Aorta (tissue), 5 donors: ENCODE results near the gene VPS13D. TPM values are rescaled to one million over a fixed set of nuclear protein-coding genes. Genes with fewer than 3 reads are reported as not detected.
A peak's percentile ranks its signal among the peaks of the same experiment; 100 is the strongest.

ENCODE experiments used
- ATAC-seq: fragments of 200-7000 bp; cut with Tn5 transposase; one replicate; pipeline ENCODE4 v1.9.1; 2022; ENCODE audit warnings: moderate library complexity; ENCODE audit not compliant: low FRiP score
- DNase-seq, 2 donors: peaks; one replicate each; pipeline ENCODE4 v3.0.0-alpha.2; 2020
- H3K27ac ChIP-seq, 2 donors: one replicate each; pipeline ENCODE4 v1.5.1; 2013; ENCODE audit warnings: low read length in 2 of 2, mild to moderate bottlenecking in 2 of 2, moderate library complexity in 2 of 2, control low read depth in 1 of 2, inconsistent platforms in 1 of 2, low read depth in 1 of 2
- H3K27me3 ChIP-seq, 2 donors: one replicate each; pipeline ENCODE4 v1.6.1; 2013; ENCODE audit warnings: control low read depth in 1 of 2, low read length in 1 of 2, mild to moderate bottlenecking in 1 of 2, moderate library complexity in 1 of 2; ENCODE audit not compliant: insufficient read depth in 2 of 2, control insufficient read depth in 1 of 2
- H3K36me3 ChIP-seq, 2 donors: one replicate each; pipeline ENCODE4 v1.6.1; 2013; ENCODE audit warnings: control low read depth in 1 of 2, low read length in 1 of 2, mild to moderate bottlenecking in 1 of 2; ENCODE audit not compliant: insufficient read depth in 2 of 2, control insufficient read depth in 1 of 2
- H3K4me1 ChIP-seq, 2 donors: one replicate each; pipeline ENCODE4 v1.6.1; 2013; ENCODE audit warnings: low read length in 2 of 2, control low read depth in 1 of 2, mild to moderate bottlenecking in 1 of 2, moderate library complexity in 1 of 2; ENCODE audit not compliant: insufficient read depth in 2 of 2, control insufficient read depth in 1 of 2
- H3K4me3 ChIP-seq, 2 donors: one replicate each; pipeline ENCODE4 v1.5.1; 2013; ENCODE audit warnings: low read length in 2 of 2, control low read depth in 1 of 2, mild to moderate bottlenecking in 1 of 2
- H3K9me3 ChIP-seq: one replicate; pipeline ENCODE4 v1.6.1; 2013; ENCODE audit warnings: mild to moderate bottlenecking, low read length; ENCODE audit not compliant: control insufficient read depth
- WGBS, 2 donors: extraction: QIAGEN DNeasy Blood & Tissue Kit; methylation state at CpG; one replicate each; pipeline ENCODE4 v1.1.7; 2013; 5-methylcytosine and 5-hydroxymethylcytosine counted together
- intact Hi-C, 2 donors: fragments of 100-400 bp; cut with DNase I; formaldehyde crosslinking; loops; one replicate each; pipeline versions ENCODE4 v1.14.2 to v1.15.0; 2022
- polyA plus RNA-seq, 2 donors: library from polyadenylated mRNA; stranded (reverse); fragments of 200-250 nt; gene quantifications; one replicate each; pipeline ENCODE4 v1.2.3, GENCODE V29; 2013
- total RNA-seq, 2 donors: library from RNA; stranded (reverse); fragmentation: NEBNext Ultra II Directional; extraction: Animal tissue kit (Norgen Biotek cat#: 25700); gene quantifications; one replicate each; pipeline ENCODE4 v1.2.1, GENCODE V29; 2021
- donor health status: healthy with polysubstance abuse.
- donor health status: Bipolar disorder and iron deficiency.
- donor health status: DM: no; HTN: no; CAD: no.
- donor health status: DM: no; HTN: no; CAD: no.
- donor health status: DM: yes; HTN: yes; CAD: no.

The VPS13D gene
- total and polyA plus RNA-seq, 4 donors = 15.8 to 134 (median 58.9) TPM

DNA sequence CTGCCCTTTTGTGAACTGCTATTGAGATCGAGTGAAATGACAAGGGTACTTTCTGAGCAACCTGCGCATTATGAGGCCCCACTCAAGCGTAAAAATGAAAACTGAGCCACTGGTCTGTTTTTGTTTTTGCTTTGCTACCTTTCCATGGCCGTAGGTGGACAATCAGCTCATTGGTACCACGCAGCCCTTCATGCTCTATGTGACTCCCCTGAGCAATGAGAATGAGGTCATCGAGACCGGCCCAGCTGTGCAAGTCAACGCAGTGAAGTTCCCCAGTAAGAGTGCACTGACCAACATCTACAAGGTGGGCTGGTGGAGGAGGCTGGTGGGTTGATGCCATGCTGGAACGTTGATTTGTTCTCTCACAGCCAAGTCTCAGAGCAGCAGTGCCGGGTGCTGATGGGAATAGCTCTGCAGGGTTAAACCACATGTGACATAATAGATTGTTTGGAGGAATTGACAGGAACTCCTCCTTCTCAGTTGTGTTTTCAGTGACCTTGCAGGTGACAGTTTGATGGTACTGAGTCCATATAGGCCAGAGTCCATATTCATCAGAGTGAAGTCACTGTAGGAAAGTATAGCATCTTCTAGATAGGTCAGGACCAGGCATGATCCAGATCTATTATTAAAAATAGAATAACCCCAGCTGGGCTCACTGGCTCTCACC, 170.3 kb downstream of the VPS13D start:
- Histone ChIP-seq H3K4me3 (no peak overlapping the region), H3K27ac (no peak overlapping the region), H3K36me3 (peaks cover 3 to 4% of the 10 kb centered on the region in 2 donors), H3K27me3 (no peaks in the 10 kb centered on the region), H3K4me1 (peaks cover 1 to 3% of the 10 kb centered on the region in 2 donors), H3K9me3 (no peaks in the 10 kb centered on the region)
- DNase-seq (no peak), ATAC-seq (no peak)
- WGBS, 2 donors = 91 to 95% methylated on average over 10 of the region's 10 CpGs
- intact Hi-C loops = loop anchor here in 1 of 2 donors (10.0 kb wide), 1 partner anchor 85 kb away; no protein-coding TSS in a partner anchor

DNA sequence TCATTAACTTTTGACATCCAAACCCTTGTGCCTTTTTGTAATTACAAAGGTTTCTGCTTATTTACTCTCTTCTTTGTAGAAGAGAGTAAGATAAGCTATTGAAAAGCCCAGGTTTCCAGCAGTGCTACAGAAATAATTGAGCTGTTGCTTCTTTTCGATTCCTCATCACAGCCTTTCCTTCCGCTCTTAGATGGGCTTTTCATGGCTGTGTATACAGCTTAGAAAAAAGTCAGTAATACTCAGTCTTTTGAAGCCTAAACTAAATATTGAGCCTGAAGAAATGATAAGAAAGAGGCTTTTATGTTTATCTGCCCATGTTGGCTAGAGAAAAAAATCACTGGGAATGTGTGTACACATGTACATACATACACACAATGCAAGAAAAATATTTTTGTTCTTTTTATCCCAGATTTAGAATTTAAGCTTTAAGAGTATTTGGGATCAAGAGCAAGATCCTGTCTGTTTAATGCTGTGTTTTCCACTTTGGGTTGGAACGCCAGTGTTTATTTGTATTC, 172.4 kb downstream of the VPS13D start:
- H3K27me3 ChIP-seq = no peaks in the 10 kb centered on the region
- DNase-seq (no peak), ATAC-seq (no peak)
- H3K9me3 ChIP-seq = no peaks in the 10 kb centered on the region
- peaks cover 1 to 7% of the 10 kb centered on the region in 2 donors for H3K4me1 ChIP-seq
- peaks cover 3 to 4% of the 10 kb centered on the region in 2 donors for H3K36me3 ChIP-seq
- no peak overlapping the region for H3K4me3 ChIP-seq
- H3K27ac ChIP-seq = no peak overlapping the region
- 48 to 68% methylated on average over 3 of the region's 3 CpGs for WGBS, 2 donors
- intact Hi-C loops = loop anchor here in 1 of 2 donors (10.0 kb wide), 1 partner anchor 87 kb away; no protein-coding TSS in a partner anchor

DNA sequence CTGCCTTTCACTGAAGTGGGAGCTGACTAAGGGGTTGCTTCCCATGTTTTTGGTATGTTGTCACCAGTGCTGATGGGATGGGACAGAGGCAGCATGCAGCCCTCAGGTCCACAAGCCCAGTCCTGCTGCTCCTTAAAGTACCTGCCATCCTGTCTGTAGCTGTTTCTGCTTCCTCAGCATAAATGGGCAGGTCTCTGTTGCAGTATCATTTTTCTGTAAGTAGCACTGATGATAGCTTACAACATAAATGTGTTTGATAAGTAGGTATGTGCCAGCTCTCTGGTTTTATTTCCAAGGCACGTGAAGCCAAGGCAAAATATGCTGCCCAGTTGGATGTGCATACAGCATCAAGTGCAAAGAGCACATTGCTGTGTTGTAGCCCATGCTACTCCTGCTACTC, 173.0 kb downstream of the VPS13D start:
- ATAC-seq = no peak
- intact Hi-C loops = loop anchor here in 1 of 2 donors (10.0 kb wide), 1 partner anchor 88 kb away; no protein-coding TSS in a partner anchor
- no peak overlapping the region for H3K4me3 ChIP-seq
- peaks cover 3 to 4% of the 10 kb centered on the region in 2 donors for H3K36me3 ChIP-seq
- H3K9me3 ChIP-seq = no peaks in the 10 kb centered on the region
- no peaks in the 10 kb centered on the region for H3K27me3 ChIP-seq
- DNase-seq = no peak
- no peak overlapping the region for H3K27ac ChIP-seq
- peaks cover 2 to 7% of the 10 kb centered on the region in 2 donors for H3K4me1 ChIP-seq
- WGBS, 2 donors = 27 to 35% methylated on average over 1 of the region's 1 CpG

DNA sequence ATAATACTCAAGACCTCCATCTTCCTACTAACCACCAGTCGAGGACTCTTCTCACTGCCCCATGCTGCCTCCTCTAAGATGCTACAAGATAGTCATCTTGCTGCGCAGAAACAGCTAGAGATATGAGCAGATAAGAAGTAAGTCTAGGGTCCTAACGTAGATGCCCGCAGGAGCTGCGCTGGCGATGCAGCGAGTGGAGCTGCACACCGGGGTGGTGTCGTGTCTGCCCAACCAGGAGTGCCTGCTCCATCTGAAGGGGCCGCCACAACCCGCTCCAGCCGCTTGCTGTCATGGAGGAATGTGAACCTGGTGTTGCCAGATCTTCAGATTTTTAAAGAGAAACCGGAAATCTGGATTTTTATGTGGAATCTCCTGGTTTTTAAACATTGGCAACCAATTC, 175.1 kb downstream of the VPS13D start:
- no peak overlapping the region for H3K27ac ChIP-seq
- intact Hi-C loops = loop anchor here (5.0 to 10.0 kb wide), 3 partner anchors 57 to 212 kb away; partner anchors contain the start of gene DHRS3 (in 1 of the 2)
- 91 to 94% methylated on average over 13 of the region's 13 CpGs for WGBS, 2 donors
- H3K4me3 ChIP-seq = no peak overlapping the region
- no peaks in the 10 kb centered on the region for H3K9me3 ChIP-seq
- ATAC-seq (no peak), DNase-seq (no peak)
- no peaks in the 10 kb centered on the region for H3K27me3 ChIP-seq
- H3K36me3 ChIP-seq = peaks cover 3 to 4% of the 10 kb centered on the region in 2 donors
- H3K4me1 ChIP-seq = peaks cover 4 to 10% of the 10 kb centered on the region in 2 donors

DNA sequence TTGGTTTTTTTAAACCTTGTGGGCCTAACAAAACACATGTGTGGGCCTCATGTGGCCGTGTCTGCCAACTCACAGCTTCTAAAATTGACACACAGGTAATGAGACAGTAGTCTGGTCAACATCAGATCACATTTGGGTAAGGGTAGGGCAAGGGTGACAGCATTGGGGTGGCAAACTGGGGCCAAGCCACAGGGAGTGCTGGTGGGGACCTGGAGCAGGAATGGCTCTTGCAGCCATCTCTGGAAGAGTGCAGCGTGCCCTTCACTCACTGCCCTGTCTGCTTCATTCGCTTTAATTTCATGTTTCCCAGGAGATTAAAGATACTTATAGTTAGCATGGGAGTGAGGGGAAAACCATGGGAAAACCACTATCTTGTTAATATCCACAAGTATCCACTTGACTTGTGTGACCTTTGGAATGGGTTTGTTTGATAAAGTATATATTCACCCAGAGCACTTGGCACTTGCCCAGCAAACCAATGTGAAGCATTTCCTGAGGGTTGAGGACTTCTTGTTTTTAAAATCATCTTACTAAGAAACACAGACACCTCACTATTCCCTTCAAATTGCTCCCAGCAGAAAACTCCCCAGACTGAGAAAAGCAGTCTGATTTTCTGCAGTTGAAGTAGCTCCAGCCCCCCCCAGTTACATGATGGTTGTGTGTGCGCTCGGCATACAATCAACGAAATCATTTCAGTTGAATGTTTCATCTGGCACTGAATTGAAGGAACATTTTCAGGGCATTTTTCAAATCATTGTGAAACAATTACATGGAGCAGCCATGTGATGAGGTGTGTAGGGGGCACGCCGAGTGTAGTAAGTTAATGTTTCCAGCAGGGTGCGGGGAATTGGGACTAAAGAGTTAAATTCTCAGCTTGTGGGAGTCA, 175.7 kb downstream of the VPS13D start:
- ATAC-seq = peak; percentile 71

DNA sequence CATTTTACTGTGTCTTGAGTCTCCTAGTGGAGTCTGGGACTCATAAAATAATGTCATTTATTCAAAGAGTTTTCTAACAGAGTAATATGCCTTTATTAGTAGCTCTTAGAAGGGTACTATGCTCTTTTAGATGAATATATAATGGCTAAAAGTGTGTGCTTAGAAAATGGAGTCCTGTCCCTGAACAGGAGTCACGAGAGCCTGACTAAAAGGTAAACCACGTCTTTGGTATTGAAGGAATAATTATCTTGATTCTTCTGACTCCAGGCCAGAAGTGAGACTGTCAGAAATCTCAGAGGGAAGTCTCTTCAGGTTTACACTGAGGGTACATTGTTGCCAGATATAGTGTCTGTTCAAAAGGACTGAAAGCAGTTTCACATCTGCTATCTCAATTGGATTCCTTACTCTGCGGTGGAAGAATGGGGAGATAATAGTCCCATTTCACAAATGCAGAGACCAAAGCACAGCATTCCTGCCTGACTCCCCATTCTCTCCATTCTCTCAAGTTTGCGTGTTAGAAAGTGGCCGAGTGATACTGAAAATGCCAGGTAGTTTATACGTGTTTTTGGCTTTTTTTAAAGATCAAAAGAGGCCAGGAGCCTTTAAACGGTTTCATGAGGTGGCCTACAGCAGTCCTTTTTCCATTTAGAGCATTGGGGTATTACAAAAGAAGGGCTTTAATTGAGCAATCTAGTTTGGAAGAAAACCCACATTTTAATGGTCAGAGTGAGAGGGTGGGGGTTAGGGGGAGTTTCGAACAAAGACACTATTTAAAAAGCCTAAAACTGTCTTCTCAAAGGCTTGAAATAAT, 176.6 kb downstream of the VPS13D start:
- Histone ChIP-seq H3K4me1 (peaks cover 4 to 10% of the 10 kb centered on the region in 2 donors), H3K9me3 (no peaks in the 10 kb centered on the region), H3K27me3 (no peaks in the 10 kb centered on the region), H3K4me3 (no peak overlapping the region), H3K27ac (peak overlapping the region; percentile 57 to 78), H3K36me3 (peaks cover 3 to 4% of the 10 kb centered on the region in 2 donors)
- intact Hi-C loops = loop anchor here (2.0 to 10.0 kb wide), 4 partner anchors 56 to 212 kb away; partner anchors contain the start of gene DHRS3 (in 2 of the 2)
- DNase-seq (no peak), ATAC-seq (peak; percentile 75)
- WGBS, 2 donors = 33 to 44% methylated on average over 8 of the region's 8 CpGs

More for the DNA sequence above, 175.7 kb downstream of the VPS13D start:
- WGBS, 2 donors = 22 to 26% methylated on average over 9 of the region's 9 CpGs
- no peaks in the 10 kb centered on the region for H3K9me3 ChIP-seq
- peaks cover 3 to 4% of the 10 kb centered on the region in 2 donors for H3K36me3 ChIP-seq
- peaks cover 4 to 10% of the 10 kb centered on the region in 2 donors for H3K4me1 ChIP-seq
- no peaks in the 10 kb centered on the region for H3K27me3 ChIP-seq
- DNase-seq = peak in 1 of 2 donors; percentile 60
- intact Hi-C loops = loop anchor here (2.0 to 10.0 kb wide), 4 partner anchors 57 to 213 kb away; partner anchors contain the start of gene DHRS3 (in 2 of the 2)
- H3K27ac ChIP-seq = peak overlapping the region in 1 of 2 donors; percentile 56
- no peak overlapping the region for H3K4me3 ChIP-seq

DNA sequence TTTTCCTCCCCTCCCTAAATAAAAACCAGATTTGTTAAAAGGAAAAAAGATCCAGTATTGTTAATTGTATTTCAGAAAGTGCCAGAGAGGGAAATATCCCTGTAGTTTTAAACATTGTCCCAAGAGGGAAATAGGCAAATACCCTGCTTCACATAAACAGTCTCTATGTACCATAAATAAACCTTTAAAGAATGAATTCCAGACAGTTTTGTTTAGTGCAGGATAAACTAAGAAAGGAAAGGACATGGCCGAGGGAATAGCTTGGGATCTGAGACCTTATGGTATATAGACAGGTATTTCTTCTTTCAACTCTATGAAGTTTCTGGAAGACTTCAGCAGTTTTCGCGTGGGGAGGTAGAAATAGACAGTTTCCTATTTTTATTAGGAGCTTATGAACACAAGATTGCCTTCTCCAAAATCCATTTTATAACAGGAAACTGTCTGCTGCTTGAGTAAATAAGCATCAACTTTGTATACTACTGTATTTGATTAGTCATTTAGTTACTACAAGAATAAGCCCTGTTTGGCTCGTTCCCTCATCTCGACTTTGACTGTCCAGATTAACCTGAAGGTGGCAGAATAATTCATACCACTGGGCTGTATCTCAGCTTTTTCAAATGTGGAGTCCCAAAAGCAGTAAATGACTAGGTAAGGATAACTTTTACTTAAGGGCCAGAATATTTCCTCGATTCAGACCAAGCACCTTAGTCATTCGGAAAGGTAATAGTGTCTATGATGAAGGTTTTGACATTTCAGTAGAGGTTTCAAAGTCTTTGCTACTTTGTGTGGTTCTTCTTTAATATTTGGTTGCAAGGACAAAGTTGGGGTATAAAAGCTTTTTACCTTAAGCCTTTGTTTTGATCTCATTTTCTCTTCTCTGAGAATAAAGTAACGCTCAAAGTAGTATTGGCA, 177.5 kb downstream of the VPS13D start:
- Histone ChIP-seq H3K4me3 (no peak overlapping the region), H3K36me3 (peaks cover 3 to 6% of the 10 kb centered on the region in 2 donors), H3K27me3 (no peaks in the 10 kb centered on the region), H3K4me1 (peaks cover 4 to 6% of the 10 kb centered on the region in 2 donors), H3K27ac (peak overlapping the region; percentile 19 to 57), H3K9me3 (no peaks in the 10 kb centered on the region)
- DNase-seq (no peak), ATAC-seq (peak; percentile 65)
- WGBS, 2 donors = 23 to 26% methylated on average over 8 of the region's 8 CpGs
- intact Hi-C loops = loop anchor here (2.0 to 10.0 kb wide), 4 partner anchors 55 to 211 kb away; partner anchors contain the start of gene DHRS3 (in 2 of the 2)
